Colonic mucosa (tissue), 4 donors: ENCODE data around the gene ARHGAP26. TPM values are rescaled to one million over a fixed set of nuclear protein-coding genes. Genes with fewer than 3 reads are reported as not detected.

ENCODE experiments used
- DNase-seq: peaks from one replicate; pipeline ENCODE4 v3.0.0-alpha.2; 2020
- H3K27ac ChIP-seq: fragments of 200-600 bp; one replicate; pipeline ENCODE4 v1.8.0; 2021
- H3K27me3 ChIP-seq: fragments of 200-600 bp; one replicate; pipeline ENCODE4 v1.8.0; 2021
- H3K36me3 ChIP-seq: fragments of 200-600 bp; one replicate; pipeline ENCODE4 v1.8.0; 2021
- H3K4me1 ChIP-seq: fragments of 200-600 bp; one replicate; pipeline ENCODE4 v1.8.0; 2021; ENCODE audit warnings: mild to moderate bottlenecking
- H3K4me3 ChIP-seq: fragments of 200-600 bp; one replicate; pipeline ENCODE4 v1.8.0; 2021
- H3K9ac ChIP-seq, 2 donors: one replicate each; pipeline ENCODE4 v1.7.0; 2013; ENCODE audit warnings: control low read depth in 2 of 2, low read depth in 2 of 2, low read length in 2 of 2
- H3K9me3 ChIP-seq: fragments of 200-600 bp; one replicate; pipeline ENCODE4 v1.8.0; 2021
- CTCF ChIP-seq: fragments of 200-600 bp; IDR thresholded peaks from one replicate; pipeline ENCODE4 v1.8.0; 2022; ENCODE audit warnings: antibody characterized with exemption, mild to moderate bottlenecking
- intact Hi-C: fragments of 100-400 bp; cut with DNase I; formaldehyde crosslinking; loops from one replicate; pipeline ENCODE4 v1.14.1; 2022
- total RNA-seq, 2 donors: library from RNA; stranded (reverse); fragmentation: NEBNext Ultra II Directional in 1 of 2; extraction: Animal tissue kit (Norgen Biotek cat#: 25700) in 1 of 2; gene quantifications; one replicate each; pipeline ENCODE4 v1.2.1, GENCODE V29; 2021
- donor health status: healthy.
- donor health status: DM: no; HTN: no; CAD: no.
- donor health status: DM: no; HTN: no; CAD: no.

Gene ARHGAP26
- total RNA-seq, 2 donors from 2014 or later = 59.1 to 74.0 TPM

- Histone ChIP-seq H3K4me1 (no peaks in the 10 kb centered on the region), H3K27ac (no peak overlapping the region), H3K27me3 (no peaks in the 10 kb centered on the region), H3K9me3 (no peaks in the 10 kb centered on the region), H3K4me3 (no peak overlapping the region), H3K9ac (no peak overlapping the region), H3K36me3 (no peaks in the 10 kb centered on the region)
- no peak for DNase-seq
- intact Hi-C loops = no loop called here
- no peak for TF ChIP-seq CTCF
Observed at GRCh38 chr5:143219696-143220095, 449.5 kb downstream of the ARHGAP26 start.

GRCh38 chr5:143220748-143221251 is 450.6 kb downstream of the ARHGAP26 start:
- TF ChIP-seq CTCF = no peak
- intact Hi-C loops = no loop called here
- no peak for DNase-seq
- no peak overlapping the region for H3K9ac ChIP-seq
- H3K4me3 ChIP-seq = no peak overlapping the region
- no peaks in the 10 kb centered on the region for H3K27me3 ChIP-seq
- no peaks in the 10 kb centered on the region for H3K4me1 ChIP-seq
- H3K9me3 ChIP-seq = no peaks in the 10 kb centered on the region
- no peaks in the 10 kb centered on the region for H3K36me3 ChIP-seq
- no peak overlapping the region for H3K27ac ChIP-seq

GRCh38 chr5:143222287-143223231 is 452.4 kb downstream of the ARHGAP26 start:
- no peaks in the 10 kb centered on the region for H3K27me3 ChIP-seq
- no peaks in the 10 kb centered on the region for H3K36me3 ChIP-seq
- no peaks in the 10 kb centered on the region for H3K9me3 ChIP-seq
- DNase-seq = no peak
- no peak overlapping the region for H3K4me3 ChIP-seq
- no peak overlapping the region for H3K9ac ChIP-seq
- H3K4me1 ChIP-seq = no peaks in the 10 kb centered on the region
- intact Hi-C loops = no loop called here
- H3K27ac ChIP-seq = no peak overlapping the region
- TF ChIP-seq CTCF = no peak

DNA sequence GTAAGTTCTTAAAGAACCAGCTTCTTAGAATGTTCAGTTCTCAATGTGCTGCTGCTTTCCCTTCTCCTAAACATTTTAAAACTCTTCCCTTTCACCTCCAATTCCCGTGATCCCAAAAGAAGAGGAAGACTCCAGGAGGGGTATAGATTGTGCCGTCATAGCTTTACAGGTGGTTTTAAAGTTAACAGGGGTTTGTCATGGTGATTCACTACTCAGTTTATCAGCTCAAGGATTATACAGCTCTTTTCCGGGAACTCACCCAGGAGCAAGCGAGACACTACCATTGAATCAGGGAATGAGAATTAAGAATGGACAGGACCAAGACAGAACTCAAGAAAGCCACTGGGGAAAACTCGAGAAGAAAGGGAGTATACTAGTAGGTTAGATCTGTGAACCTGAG is 454.5 kb downstream of the ARHGAP26 start:
- no peak for TF ChIP-seq CTCF

GRCh38 chr5:143225511-143225910 is 455.3 kb downstream of the ARHGAP26 start:
- Histone ChIP-seq H3K9ac (no peak overlapping the region), H3K27ac (no peak overlapping the region), H3K4me3 (no peak overlapping the region), H3K9me3 (no peaks in the 10 kb centered on the region), H3K27me3 (no peaks in the 10 kb centered on the region), H3K4me1 (no peaks in the 10 kb centered on the region), H3K36me3 (no peaks in the 10 kb centered on the region)
- no peak for TF ChIP-seq CTCF
- DNase-seq = no peak
- intact Hi-C loops = no loop called here

More for the DNA sequence above, 454.5 kb downstream of the ARHGAP26 start:
- Histone ChIP-seq H3K9me3 (no peaks in the 10 kb centered on the region), H3K4me1 (no peaks in the 10 kb centered on the region), H3K9ac (no peak overlapping the region), H3K4me3 (no peak overlapping the region), H3K27ac (no peak overlapping the region), H3K36me3 (no peaks in the 10 kb centered on the region), H3K27me3 (no peaks in the 10 kb centered on the region)
- intact Hi-C loops = no loop called here
- DNase-seq = no peak
